Measurements from ENCODE around the gene PRAMEF12. TPM values are rescaled to one million over a fixed set of nuclear protein-coding genes. Genes with fewer than 3 reads are reported as not detected.
"Not testable (repeated sequence)": the region's sequence is repeated elsewhere in the genome, so short reads cannot be mapped to it uniquely, and the experiment has no call there.

Gene PRAMEF12
- total and polyA plus RNA-seq, 3 donors from 2014 or later: 0.24 to 0.25 TPM; not detected in 1

DNA sequence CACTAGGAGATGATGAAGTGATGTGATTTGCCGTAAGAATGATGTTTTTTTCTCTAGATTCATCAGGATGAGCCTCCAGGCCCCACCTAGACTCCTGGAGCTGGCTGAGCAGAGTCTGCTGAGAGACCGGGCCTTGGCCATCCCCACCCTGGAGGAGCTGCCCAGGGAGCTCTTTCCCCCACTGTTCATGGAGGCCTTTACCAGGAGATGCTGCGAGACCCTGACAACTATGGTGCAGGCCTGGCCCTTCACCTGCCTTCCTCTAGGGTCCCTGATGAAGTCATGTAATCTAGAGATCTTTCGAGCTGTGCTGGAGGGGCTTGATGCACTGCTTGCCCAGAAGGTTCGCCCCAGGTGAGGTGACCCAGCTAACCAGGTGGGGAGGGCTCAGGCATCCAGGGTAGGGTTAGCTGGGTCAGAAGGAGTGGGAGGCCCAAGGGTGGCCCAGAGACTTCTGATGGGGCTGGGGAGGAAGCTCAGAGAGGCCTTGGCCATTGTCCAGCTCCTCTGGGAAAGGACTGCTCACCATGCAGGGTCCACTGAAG, 1.3 kb downstream of the PRAMEF12 start:
- WGBS, 2 donors: 83 to 88% methylated on average over 5 of the region's 5 CpGs
- no peak for TF ChIP-seq POLR2A (IDR thresholded peaks at IDR 0.05)
- no peak for TF ChIP-seq CTCF (IDR thresholded peaks at IDR 0.05)
- no peaks in the 10 kb centered on the region for H3K9me3 ChIP-seq
- intact Hi-C loops (cut with DNase I; ENCODE audit: low total_unique reads): no loop called here
- H3K27me3 ChIP-seq: no peaks in the 10 kb centered on the region
- H3K27ac ChIP-seq: no peak overlapping the region
- no peaks in the 10 kb centered on the region for H3K4me1 ChIP-seq
- H3K36me3 ChIP-seq (ENCODE audit: low read depth, missing control alignments): no peaks in the 10 kb centered on the region
- DNase-seq: no peak
- no peak overlapping the region for H3K4me3 ChIP-seq

DNA sequence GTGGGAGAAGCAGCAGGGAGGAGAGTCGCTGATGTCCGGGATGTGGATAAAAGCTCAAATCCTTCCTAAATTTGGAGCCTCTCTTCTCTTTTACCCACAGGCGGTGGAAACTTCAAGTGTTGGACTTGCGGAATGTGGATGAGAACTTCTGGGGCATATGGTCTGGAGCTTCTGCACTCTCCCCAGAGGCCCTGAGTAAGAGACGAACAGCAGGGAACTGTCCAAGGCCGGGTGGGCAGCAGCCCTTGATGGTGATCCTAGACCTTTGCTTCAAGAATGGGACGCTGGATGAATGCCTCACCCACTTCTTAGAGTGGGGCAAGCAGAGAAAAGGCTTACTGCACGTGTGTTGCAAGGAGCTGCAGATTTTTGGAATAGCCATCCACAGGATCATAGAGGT, 1.9 kb downstream of the PRAMEF12 start:
- H3K27me3 ChIP-seq: no peaks in the 10 kb centered on the region
- intact Hi-C loops (cut with DNase I; ENCODE audit: low total_unique reads): no loop called here

GRCh38 chr1:12776801-12777557, 3.4 kb downstream of the PRAMEF12 start:
- Histone ChIP-seq H3K4me1 (no peaks in the 10 kb centered on the region), H3K27me3 (no peaks in the 10 kb centered on the region), H3K27ac (no peak overlapping the region), H3K4me3 (no peak overlapping the region), H3K9me3 (no peaks in the 10 kb centered on the region), H3K36me3 (ENCODE audit: low read depth, missing control alignments) (no peaks in the 10 kb centered on the region)
- intact Hi-C loops (cut with DNase I; ENCODE audit: low total_unique reads): no loop called here
- no peak for DNase-seq
- no peak for TF ChIP-seq POLR2A (IDR thresholded peaks at IDR 0.05)
- no peak for TF ChIP-seq CTCF (IDR thresholded peaks at IDR 0.05)
- 84 to 91% methylated on average over 8 to 15 of the region's 15 CpGs for WGBS, 2 donors

More for the DNA sequence above, 1.9 kb downstream of the PRAMEF12 start:
- H3K27ac ChIP-seq: no peak overlapping the region
- H3K36me3 ChIP-seq (ENCODE audit: low read depth, missing control alignments): no peaks in the 10 kb centered on the region
- 78 to 86% methylated on average over 8 of the region's 8 CpGs for WGBS, 2 donors
- H3K4me1 ChIP-seq: no peaks in the 10 kb centered on the region
- no peak overlapping the region for H3K4me3 ChIP-seq
- no peaks in the 10 kb centered on the region for H3K9me3 ChIP-seq
- DNase-seq: no peak
- no peak for TF ChIP-seq POLR2A (IDR thresholded peaks at IDR 0.05)
- TF ChIP-seq CTCF (IDR thresholded peaks at IDR 0.05): no peak

DNA sequence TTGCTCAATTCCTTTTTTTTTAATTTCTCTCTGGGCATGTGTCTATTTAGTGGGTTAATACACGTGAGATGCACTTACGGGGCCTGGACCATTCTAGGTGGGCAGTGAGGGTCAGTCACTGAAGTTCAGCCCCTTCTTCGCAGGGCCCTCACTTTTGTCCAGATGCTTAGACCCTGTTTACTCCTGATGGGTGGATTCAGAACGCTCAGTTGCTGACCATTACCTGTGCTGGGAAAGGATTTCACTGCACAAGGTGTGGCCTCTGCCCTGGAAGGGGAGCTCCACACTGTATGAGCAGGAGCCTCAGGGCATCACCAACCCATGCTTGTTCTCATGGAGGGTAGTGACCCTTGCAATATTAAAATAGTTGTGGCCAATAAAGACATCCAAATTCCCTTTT, 4.5 kb downstream of the PRAMEF12 start:
- 67 to 87% methylated on average over 4 of the region's 4 CpGs for whole genome bisulfite sequencing, 2 donors
- H3K36me3 ChIP-seq (ENCODE audit: low read depth, missing control alignments): no peaks in the 10 kb centered on the region
- no peak overlapping the region for H3K27ac ChIP-seq
- no peaks in the 10 kb centered on the region for H3K4me1 ChIP-seq
- TF ChIP-seq CTCF (IDR thresholded peaks at IDR 0.05) (no peak), POLR2A (IDR thresholded peaks at IDR 0.05) (no peak)
- H3K27me3 ChIP-seq: no peaks in the 10 kb centered on the region
- no peaks in the 10 kb centered on the region for H3K9me3 ChIP-seq
- intact Hi-C loops (cut with DNase I; ENCODE audit: low total_unique reads): no loop called here
- H3K4me3 ChIP-seq: no peak overlapping the region
- no peak for DNase-seq

GRCh38 chr1:12778907-12779306, 5.4 kb downstream of the PRAMEF12 start:
- Histone ChIP-seq H3K9me3 (no peaks in the 10 kb centered on the region), H3K4me1 (no peaks in the 10 kb centered on the region), H3K27me3 (no peaks in the 10 kb centered on the region), H3K36me3 (ENCODE audit: low read depth, missing control alignments) (no peaks in the 10 kb centered on the region), H3K4me3 (no peak overlapping the region), H3K27ac (no peak overlapping the region)
- no peak for TF ChIP-seq POLR2A (IDR thresholded peaks at IDR 0.05)
- TF ChIP-seq CTCF (IDR thresholded peaks at IDR 0.05): no peak
- no peak for DNase-seq
- 86 to 87% methylated on average over 6 of the region's 6 CpGs for WGBS, 2 donors
- intact Hi-C loops (cut with DNase I; ENCODE audit: low total_unique reads): no loop called here

DNA sequence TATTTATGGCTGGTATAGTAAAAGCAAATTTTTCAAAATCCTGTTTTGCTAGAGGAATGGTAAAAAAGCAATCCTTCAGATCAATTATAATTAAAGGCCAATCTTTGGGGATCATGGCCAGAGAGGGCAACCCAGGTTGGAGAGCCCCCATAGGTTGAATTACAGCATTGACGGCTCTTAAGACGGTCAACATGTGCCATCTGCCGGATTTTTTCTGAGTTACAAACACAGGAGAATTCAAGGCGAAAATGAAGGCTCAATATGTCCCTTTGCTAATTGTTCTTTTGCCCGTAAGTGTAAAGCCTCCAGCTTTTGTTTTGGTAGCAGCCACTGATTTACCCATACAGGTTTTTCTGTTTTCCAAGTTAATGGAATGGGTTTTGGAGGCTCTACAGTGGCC, 8.0 kb downstream of the PRAMEF12 start:
- H3K9me3 ChIP-seq; H3K4me3 ChIP-seq; H3K36me3 ChIP-seq (ENCODE audit: low read depth, missing control alignments); DNase-seq; H3K27ac ChIP-seq; intact Hi-C loops (cut with DNase I; ENCODE audit: low total_unique reads); H3K27me3 ChIP-seq; H3K4me1 ChIP-seq: not testable (repeated sequence)
- WGBS, 2 donors: 66 to 78% methylated on average over 5 of the region's 5 CpGs
